ENCODE measurements around the gene ADD1.
"Not testable (repeated sequence)": the region's sequence is repeated elsewhere in the genome, so short reads cannot be mapped to it uniquely, and the experiment has no call there.

ADD1 gene

GRCh38 chr4:2936773-2937145 is 93.1 kb downstream of the ADD1 start:
- DNase-seq, result no peak

GRCh38 chr4:2937146-2937857 is 93.7 kb downstream of the ADD1 start:
- no peak for DNase-seq

- no peak for DNase-seq
Observed at GRCh38 chr4:2937986-2938385, 94.3 kb downstream of the ADD1 start.

- DNase-seq, result not testable (repeated sequence)
Observed at GRCh38 chr4:2938411-2938810, 94.8 kb downstream of the ADD1 start.

- no peak for DNase-seq
Observed at GRCh38 chr4:2938906-2939305, 95.3 kb downstream of the ADD1 start.

- no peak for DNase-seq
Observed at GRCh38 chr4:2939383-2940243, 96.0 kb downstream of the ADD1 start.

- DNase-seq, result no peak
Observed at GRCh38 chr4:2940267-2941137, 96.9 kb downstream of the ADD1 start.

GRCh38 chr4:2941138-2942036 is 97.7 kb downstream of the ADD1 start:
- no peak for DNase-seq

- DNase-seq, result no peak
Observed at GRCh38 chr4:2942037-2942531, 98.4 kb downstream of the ADD1 start.

GRCh38 chr4:2942532-2943363 is 99.1 kb downstream of the ADD1 start:
- no peak for DNase-seq

- no peak for DNase-seq
Observed at GRCh38 chr4:2943364-2944090, 99.9 kb downstream of the ADD1 start.

GRCh38 chr4:2944091-2944482 is 100.4 kb downstream of the ADD1 start:
- no peak for DNase-seq

GRCh38 chr4:2944586-2945526 is 101.2 kb downstream of the ADD1 start:
- no peak for DNase-seq

GRCh38 chr4:2945619-2946604 is 102.3 kb downstream of the ADD1 start:
- DNase-seq, result not testable (repeated sequence)

- DNase-seq, result no peak
Observed at GRCh38 chr4:2946812-2947600, 103.4 kb downstream of the ADD1 start.

GRCh38 chr4:2947926-2948325 is 104.3 kb downstream of the ADD1 start:
- DNase-seq, result no peak

All from midbrain (tissue), 1 donor.